ENCODE measurements around the gene VIM. TPM values are rescaled to one million over a fixed set of nuclear protein-coding genes. Genes with fewer than 3 reads are reported as not detected.

The VIM gene
- polyA plus RNA-seq, 1 experiment: 4,378 TPM

DNA sequence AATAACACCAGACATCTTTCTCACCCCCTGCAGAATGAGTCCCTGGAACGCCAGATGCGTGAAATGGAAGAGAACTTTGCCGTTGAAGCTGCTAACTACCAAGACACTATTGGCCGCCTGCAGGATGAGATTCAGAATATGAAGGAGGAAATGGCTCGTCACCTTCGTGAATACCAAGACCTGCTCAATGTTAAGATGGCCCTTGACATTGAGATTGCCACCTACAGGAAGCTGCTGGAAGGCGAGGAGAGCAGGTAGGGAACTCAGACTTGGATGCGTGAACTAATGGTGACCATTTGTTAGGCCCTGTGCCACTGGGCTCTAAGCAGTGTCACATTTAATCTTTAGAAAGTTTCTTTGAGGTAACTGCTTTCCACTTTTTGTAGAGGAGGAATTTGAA is 7.1 kb downstream of the VIM start:
- H3K27me3 ChIP-seq (ENCODE audit: control insufficient read depth, insufficient read depth, low read length): no peaks in the 10 kb centered on the region
- TF ChIP-seq, protein P1, sequence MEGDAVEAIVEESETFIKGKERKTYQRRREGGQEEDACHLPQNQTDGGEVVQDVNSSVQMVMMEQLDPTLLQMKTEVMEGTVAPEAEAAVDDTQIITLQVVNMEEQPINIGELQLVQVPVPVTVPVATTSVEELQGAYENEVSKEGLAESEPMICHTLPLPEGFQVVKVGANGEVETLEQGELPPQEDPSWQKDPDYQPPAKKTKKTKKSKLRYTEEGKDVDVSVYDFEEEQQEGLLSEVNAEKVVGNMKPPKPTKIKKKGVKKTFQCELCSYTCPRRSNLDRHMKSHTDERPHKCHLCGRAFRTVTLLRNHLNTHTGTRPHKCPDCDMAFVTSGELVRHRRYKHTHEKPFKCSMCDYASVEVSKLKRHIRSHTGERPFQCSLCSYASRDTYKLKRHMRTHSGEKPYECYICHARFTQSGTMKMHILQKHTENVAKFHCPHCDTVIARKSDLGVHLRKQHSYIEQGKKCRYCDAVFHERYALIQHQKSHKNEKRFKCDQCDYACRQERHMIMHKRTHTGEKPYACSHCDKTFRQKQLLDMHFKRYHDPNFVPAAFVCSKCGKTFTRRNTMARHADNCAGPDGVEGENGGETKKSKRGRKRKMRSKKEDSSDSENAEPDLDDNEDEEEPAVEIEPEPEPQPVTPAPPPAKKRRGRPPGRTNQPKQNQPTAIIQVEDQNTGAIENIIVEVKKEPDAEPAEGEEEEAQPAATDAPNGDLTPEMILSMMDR (IDR thresholded peaks at IDR 0.05; ENCODE audit: low read depth, low read length): no peak; the same call in 1 of the 2 replicates
- no peaks in the 10 kb centered on the region; the same call in 1 of the 2 replicates for H3K9me3 ChIP-seq (ENCODE audit: control insufficient read depth, insufficient read depth, low read length)
- H3K4me3 ChIP-seq (ENCODE audit: low read depth, low read length): peak overlapping the region; percentile 20; the same call in 1 of the 2 replicates
- ChIA-PET CTCF (interaction anchor here (1.1 kb wide), 1 partner anchor 386 kb away, joined by 4 read pairs; no protein-coding TSS in a partner anchor), POLR2A (interaction anchor here (0.6 to 1.1 kb wide), 3 partner anchors 34 to 289 kb away, joined by 5 to 6 read pairs (median 6); partner anchors contain the start of gene TRDMT1)
- no peak for DNase-seq (ENCODE audit: low read depth, low spot score)
- no peak overlapping the region for H3K27ac ChIP-seq (ENCODE audit: low read depth, low read length)

DNA sequence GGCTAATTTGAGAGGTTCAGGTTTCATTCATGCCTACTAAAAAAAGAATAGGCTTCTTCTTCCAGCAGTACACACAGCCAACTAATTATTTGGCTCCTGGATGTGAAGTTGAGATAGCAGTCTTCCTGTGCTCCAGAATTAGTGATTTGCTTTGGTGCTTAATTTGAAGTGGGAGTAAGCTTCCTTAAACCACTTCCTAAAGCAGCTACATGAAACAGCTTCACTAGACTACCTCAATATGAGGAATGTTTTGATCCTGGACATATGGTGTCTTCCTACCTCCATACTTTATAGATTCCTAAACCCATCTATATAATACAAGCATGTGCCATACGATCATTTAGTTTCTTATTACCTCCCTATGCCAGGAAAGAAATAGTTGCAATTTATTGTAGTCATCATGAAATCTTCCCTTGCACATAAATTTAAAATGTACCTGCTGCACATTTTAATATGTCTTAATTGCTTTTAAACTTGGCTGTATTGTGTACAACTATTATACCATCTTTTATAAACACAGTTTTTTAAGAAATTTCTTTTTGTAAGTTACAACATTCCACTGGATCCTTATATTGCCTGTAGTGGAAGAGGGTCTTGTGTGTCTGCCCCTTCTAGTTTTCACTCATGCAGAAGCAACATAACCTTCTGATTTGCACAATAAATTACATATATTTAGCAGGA is 8.6 kb downstream of the VIM start:
- no peaks in the 10 kb centered on the region for H3K27me3 ChIP-seq (ENCODE audit: control insufficient read depth, insufficient read depth, low read length)
- no peak overlapping the region for H3K4me3 ChIP-seq (ENCODE audit: low read depth, low read length)
- TF ChIP-seq, protein P1 (IDR thresholded peaks at IDR 0.05; ENCODE audit: low read depth, low read length): no peak
- CTCF ChIA-PET: interaction anchor here (1.1 kb wide), 1 partner anchor 394 kb away, joined by 3 read pairs; no protein-coding TSS in a partner anchor
- POLR2A ChIA-PET: interaction anchor here (0.7 kb wide), 1 partner anchor 11 kb away, joined by 3 read pairs; no protein-coding TSS in a partner anchor
- H3K27ac ChIP-seq (ENCODE audit: low read depth, low read length): no peak overlapping the region
- no peaks in the 10 kb centered on the region for H3K9me3 ChIP-seq (ENCODE audit: control insufficient read depth, insufficient read depth, low read length)
- DNase-seq (ENCODE audit: low read depth, low spot score): no peak

DNA sequence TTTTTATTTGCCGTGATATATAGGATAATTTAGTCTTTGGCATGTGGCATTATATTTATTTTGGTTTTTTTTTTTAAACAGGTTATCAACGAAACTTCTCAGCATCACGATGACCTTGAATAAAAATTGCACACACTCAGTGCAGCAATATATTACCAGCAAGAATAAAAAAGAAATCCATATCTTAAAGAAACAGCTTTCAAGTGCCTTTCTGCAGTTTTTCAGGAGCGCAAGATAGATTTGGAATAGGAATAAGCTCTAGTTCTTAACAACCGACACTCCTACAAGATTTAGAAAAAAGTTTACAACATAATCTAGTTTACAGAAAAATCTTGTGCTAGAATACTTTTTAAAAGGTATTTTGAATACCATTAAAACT is 9.1 kb downstream of the VIM start:
- Histone ChIP-seq H3K4me3 (ENCODE audit: low read depth, low read length) (no peak overlapping the region), H3K27me3 (ENCODE audit: control insufficient read depth, insufficient read depth, low read length) (no peaks in the 10 kb centered on the region), H3K27ac (ENCODE audit: low read depth, low read length) (no peak overlapping the region), H3K9me3 (ENCODE audit: control insufficient read depth, insufficient read depth, low read length) (peaks cover 3% of the 10 kb centered on the region; the same call in 1 of the 2 replicates)
- no peak for DNase-seq (ENCODE audit: low read depth, low spot score)
- ChIA-PET CTCF (interaction anchor here (0.7 to 1.1 kb wide), 2 partner anchors 387 to 394 kb away, joined by 3 read pairs; no protein-coding TSS in a partner anchor), POLR2A (interaction anchor here (0.6 to 0.7 kb wide), 2 partner anchors 11 to 256 kb away, joined by 3 to 4 read pairs; no protein-coding TSS in a partner anchor)
- TF ChIP-seq, protein P1 (IDR thresholded peaks at IDR 0.05; ENCODE audit: low read depth, low read length): no peak

DNA sequence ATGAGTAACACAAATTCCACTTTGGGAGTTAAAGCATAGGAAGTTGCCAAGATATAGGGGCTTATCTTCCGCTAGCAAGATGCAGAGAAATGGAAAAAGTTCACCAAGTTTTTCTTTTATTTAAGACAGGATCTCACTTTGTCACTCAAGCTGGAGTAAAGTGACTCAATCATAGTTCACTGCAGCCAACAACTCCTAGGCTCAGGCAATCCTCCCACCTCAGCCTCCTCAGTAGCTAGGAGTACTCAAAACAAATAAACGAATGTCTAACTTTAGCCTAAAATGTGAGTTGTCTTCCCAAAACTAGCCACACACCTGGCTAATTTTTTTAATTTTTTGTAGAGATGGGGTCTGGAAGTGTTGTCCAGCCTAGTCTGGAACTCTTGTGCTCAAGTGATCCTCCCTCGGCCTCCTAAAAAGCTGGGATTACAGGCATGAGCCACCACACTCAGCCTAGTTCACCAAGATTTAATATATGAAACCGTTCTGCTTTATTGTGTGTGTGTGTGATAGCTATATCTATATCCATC is 9.9 kb downstream of the VIM start:
- CTCF ChIA-PET: no interaction called here
- POLR2A ChIA-PET: interaction anchor here (1.1 to 1.3 kb wide), 3 partner anchors 8 to 37 kb away, joined by 3 to 4 read pairs (median 4); partner anchors contain the start of gene TRDMT1
- Histone ChIP-seq H3K4me3 (ENCODE audit: low read depth, low read length) (no peak overlapping the region), H3K27me3 (ENCODE audit: control insufficient read depth, insufficient read depth, low read length) (no peaks in the 10 kb centered on the region), H3K27ac (ENCODE audit: low read depth, low read length) (no peak overlapping the region), H3K9me3 (ENCODE audit: control insufficient read depth, insufficient read depth, low read length) (peaks cover 3% of the 10 kb centered on the region; the same call in 1 of the 2 replicates)
- TF ChIP-seq, protein P1 (IDR thresholded peaks at IDR 0.05; ENCODE audit: low read depth, low read length): no peak
- no peak for DNase-seq (ENCODE audit: low read depth, low spot score)
